GM12874 (cell line): Measurements from ENCODE around the gene SCGN.

ENCODE experiments used
- TF ChIP-seq, protein P1 (sequence below): IDR thresholded peaks from 2 replicates; pipeline ENCODE4 v1.5.1; 2011; ENCODE audit warnings: low read depth, mild to moderate bottlenecking, control low read depth, low read length, moderate library complexity; ENCODE audit not compliant: insufficient read depth

SCGN gene, protein sequence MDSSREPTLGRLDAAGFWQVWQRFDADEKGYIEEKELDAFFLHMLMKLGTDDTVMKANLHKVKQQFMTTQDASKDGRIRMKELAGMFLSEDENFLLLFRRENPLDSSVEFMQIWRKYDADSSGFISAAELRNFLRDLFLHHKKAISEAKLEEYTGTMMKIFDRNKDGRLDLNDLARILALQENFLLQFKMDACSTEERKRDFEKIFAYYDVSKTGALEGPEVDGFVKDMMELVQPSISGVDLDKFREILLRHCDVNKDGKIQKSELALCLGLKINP

DNA sequence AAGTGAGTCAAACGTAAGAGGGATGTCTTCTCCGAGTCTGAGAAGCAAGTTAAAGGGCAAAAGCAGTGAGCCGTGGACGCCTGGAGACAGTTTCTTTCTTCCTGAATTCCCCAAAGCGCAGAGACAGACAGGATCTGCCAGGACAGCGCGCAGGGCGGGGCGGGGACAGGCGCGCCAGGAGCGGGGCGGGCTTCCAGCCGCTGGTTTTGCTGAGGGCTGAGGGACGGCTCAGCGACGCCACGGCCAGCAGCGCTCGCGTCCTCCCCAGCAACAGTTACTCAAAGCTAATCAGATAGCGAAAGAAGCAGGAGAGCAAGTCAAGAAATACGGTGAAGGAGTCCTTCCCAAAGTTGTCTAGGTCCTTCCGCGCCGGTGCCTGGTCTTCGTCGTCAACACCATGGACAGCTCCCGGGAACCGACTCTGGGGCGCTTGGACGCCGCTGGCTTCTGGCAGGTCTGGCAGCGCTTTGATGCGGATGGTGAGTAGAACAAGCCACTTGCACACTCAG lies at the start of gene SCGN:
SCGN (plus strand) TSS at position 209 of the 509 bp plus-strand sequence; CDS start at position 398, 189 bp downstream.
- TF ChIP-seq, protein P1, sequence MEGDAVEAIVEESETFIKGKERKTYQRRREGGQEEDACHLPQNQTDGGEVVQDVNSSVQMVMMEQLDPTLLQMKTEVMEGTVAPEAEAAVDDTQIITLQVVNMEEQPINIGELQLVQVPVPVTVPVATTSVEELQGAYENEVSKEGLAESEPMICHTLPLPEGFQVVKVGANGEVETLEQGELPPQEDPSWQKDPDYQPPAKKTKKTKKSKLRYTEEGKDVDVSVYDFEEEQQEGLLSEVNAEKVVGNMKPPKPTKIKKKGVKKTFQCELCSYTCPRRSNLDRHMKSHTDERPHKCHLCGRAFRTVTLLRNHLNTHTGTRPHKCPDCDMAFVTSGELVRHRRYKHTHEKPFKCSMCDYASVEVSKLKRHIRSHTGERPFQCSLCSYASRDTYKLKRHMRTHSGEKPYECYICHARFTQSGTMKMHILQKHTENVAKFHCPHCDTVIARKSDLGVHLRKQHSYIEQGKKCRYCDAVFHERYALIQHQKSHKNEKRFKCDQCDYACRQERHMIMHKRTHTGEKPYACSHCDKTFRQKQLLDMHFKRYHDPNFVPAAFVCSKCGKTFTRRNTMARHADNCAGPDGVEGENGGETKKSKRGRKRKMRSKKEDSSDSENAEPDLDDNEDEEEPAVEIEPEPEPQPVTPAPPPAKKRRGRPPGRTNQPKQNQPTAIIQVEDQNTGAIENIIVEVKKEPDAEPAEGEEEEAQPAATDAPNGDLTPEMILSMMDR = no peak

DNA sequence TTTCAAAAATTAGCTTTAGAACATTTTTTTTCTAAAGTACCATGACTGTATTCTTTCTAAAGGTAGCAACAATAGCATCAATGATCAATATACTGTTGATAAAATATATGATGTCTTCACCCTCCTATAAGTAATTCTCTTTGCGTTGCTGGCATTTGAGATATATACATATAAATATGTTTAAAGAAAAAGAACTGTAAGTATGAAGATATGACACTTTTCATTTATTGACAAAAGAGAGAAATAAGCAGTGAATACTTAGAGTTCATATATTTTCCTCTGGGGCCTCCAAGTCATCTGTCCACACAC lies 49.4 kb upstream of the SCGN start:
- TF ChIP-seq, protein P1 = no peak

DNA sequence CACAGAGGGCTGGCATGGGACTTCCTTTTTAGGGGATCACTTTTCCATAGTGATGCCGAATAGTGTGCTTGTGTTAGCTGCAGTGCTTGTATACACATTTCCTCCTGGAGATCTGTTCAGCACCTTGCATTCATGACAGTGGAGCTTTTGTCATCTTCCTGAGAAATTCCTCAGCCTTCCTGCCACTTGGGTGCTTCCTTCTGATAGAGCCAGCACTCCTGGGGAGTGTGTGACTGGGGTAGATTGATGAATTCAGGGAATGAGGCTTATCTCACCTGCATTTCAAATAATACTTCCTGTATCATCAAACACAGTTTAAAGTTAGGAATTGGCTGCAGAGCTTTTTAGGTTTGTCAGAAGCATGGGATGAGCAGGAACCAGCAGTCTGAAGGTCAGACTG lies 48.8 kb upstream of the SCGN start:
- TF ChIP-seq, protein P1 = no peak

DNA sequence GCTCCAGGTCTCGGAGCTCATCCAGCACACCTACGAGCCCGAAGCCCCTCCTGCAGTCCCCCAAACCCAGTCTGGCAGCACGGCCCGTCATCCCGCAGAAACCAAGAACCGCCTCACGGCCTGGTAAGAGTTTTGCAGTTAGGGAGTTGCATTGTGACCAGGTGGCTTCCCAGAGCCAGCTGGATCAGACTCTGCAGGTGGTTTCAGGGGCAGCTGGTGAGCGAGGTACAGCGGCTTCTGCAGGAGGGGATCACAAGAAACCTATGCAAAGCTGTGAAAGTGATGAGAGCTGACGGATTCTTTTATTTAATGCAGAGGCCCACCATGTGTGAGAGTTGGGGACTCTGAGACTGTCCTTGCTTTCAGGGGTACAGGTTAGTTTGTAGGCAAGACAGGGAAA lies 45.9 kb upstream of the SCGN start:
- TF ChIP-seq, protein P1 = no peak

DNA sequence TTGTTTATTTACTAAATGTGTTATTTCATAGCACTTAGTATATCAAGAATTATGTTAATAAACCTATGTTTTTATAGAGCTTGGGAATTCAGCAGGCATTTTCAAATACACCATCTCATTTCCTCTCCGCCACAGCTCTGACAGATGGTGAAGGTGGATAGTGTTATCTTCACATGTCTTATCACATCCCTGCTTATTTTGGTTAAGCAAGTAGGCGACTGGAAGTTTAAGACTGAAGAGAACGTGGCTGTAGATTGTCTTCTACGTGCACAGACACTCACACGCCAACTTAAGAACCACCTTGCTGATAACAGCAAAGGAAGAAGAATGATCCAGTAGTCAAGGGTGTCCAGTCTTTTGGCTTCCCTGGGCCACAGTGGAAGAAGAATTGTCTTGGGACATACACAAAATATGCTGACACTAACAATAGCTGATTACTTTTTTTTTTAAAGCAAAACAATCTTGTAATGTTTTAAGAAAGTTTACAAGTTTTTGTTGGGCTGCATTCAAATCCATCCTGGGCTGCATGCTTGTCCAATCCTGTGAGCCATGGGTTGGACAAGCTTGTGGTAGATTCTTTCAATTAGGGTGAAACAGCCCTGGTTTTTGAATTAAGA lies 43.3 kb upstream of the SCGN start:
- TF ChIP-seq, protein P1 = no peak

DNA sequence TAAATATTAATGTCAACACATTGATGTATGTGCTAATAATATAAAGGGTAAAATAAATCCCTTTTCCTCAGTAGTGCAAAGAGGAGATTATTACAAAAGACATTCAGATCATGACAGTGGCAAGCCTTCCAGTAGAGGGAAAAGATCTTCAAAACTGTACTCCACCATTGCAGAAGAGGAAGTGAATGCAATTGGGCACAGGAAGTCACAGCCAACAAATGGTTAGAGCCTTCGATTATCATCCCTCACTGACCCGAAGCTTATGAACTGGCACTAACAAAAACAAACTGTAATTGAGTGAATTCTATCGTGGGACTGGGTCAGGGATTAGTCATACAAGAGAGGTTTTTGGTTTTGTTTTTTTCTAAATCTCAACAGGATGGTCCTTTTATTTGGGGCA lies 39.3 kb upstream of the SCGN start:
- TF ChIP-seq, protein P1 = no peak

DNA sequence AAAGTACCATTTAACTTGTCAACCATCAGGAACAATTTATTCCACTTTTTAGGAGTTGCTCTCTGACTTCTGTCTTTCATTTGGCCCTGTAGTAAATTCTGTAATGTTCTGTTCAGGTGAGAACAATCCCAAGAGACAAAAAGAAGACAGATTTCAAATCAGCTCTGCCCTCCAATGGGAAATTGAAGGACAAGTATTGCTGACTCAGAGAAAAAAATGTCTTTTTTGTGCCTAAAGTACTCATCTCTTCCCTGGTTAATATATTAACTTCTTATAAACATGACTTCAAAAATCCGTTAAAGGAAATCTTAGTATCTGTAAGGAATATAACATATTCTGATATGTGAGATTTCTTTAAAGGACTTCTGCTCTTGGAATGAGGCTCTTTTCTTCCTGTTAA lies 38.6 kb upstream of the SCGN start:
- TF ChIP-seq, protein P1 = no peak
